ENCODE results near the gene CEP83.

- TF ChIP-seq POLR2A (IDR thresholded peaks at IDR 0.05) (no peak), CTCF (IDR thresholded peaks at IDR 0.05) (no peak), POLR2AphosphoS5 (IDR thresholded peaks at IDR 0.05) (no peak)
These were observed 137.3 kb downstream of the CEP83 start for GRCh38 chr12:94322346-94322745.
